CD4-positive, alpha-beta T cell (primary cell): ENCODE results near the gene PDE10A. TPM values are rescaled to one million over a fixed set of nuclear protein-coding genes. Genes with fewer than 3 reads are reported as not detected.

Experiments used
- ATAC-seq: fragments of 200-7000 bp; cut with Tn5 transposase; one replicate; pipeline ENCODE4 v1.10.0; 2022; ENCODE audit warnings: mild to moderate bottlenecking; ENCODE audit not compliant: poor library complexity
- CTCF ChIA-PET: fragments of 350-600 bp; sonication (Branson Sonifier 250); formaldehyde crosslinking; loops from one replicate; lab custom pipeline; 2021; ENCODE audit warnings: antibody characterized with exemption, inconsistent platforms; lab: Charles Lee
- POLR2A ChIA-PET: fragments of 350-600 bp; sonication (Branson Sonifier 250); formaldehyde crosslinking; loops from one replicate; lab custom pipeline; 2021; ENCODE audit warnings: antibody characterized with exemption, inconsistent platforms; lab: Charles Lee
- DNase-seq, 14 experiments: peaks; one replicate each; pipeline ENCODE4 v3.0.0-alpha.2; 2013 to 2020; ENCODE audit warnings: mixed read lengths in 2 of 14
- H3K27ac ChIP-seq, 2 donors: one replicate each; pipeline versions ENCODE4 v1.5.1 to v1.7.0; 2013; ENCODE audit warnings: low read length in 2 of 2, low read depth in 1 of 2, mild to moderate bottlenecking in 1 of 2
- H3K27me3 ChIP-seq, 2 experiments: 1 replicate in 1 of 2; 2 replicates in 1 of 2; pipeline versions ENCODE4 v1.6.1 to v1.7.0; 2013; ENCODE audit warnings: low read length in 2 of 2, control low read depth in 1 of 2, mild to moderate bottlenecking in 1 of 2, moderate library complexity in 1 of 2; ENCODE audit not compliant: insufficient read depth in 2 of 2, control insufficient read depth in 1 of 2
- H3K36me3 ChIP-seq: one replicate; pipeline ENCODE4 v1.6.1; 2013; ENCODE audit warnings: low read length, control low read depth; ENCODE audit not compliant: insufficient read depth
- H3K4me1 ChIP-seq: one replicate; pipeline ENCODE4 v1.6.1; 2013; ENCODE audit warnings: low read length, control low read depth; ENCODE audit not compliant: insufficient read depth
- H3K4me3 ChIP-seq: one replicate; pipeline ENCODE4 v1.5.1; 2013; ENCODE audit warnings: mild to moderate bottlenecking, low read length, moderate library complexity
- H3K9me3 ChIP-seq, 2 experiments: 1 replicate in 1 of 2; 2 replicates in 1 of 2; pipeline versions ENCODE4 v1.6.1 to v1.7.0; 2013; ENCODE audit warnings: low read length in 2 of 2, mild to moderate bottlenecking in 2 of 2, control low read depth in 1 of 2, moderate library complexity in 1 of 2; ENCODE audit not compliant: control insufficient read depth in 1 of 2, insufficient read depth in 1 of 2
- H3K27ac Mint-ChIP-seq: one replicate; pipeline ENCODE4 v1.8.0; 2020; ENCODE audit warnings: mixed read lengths
- H3K27me3 Mint-ChIP-seq: one replicate; pipeline ENCODE4 v1.8.0; 2021; ENCODE audit warnings: mixed read lengths
- H3K36me3 Mint-ChIP-seq: one replicate; pipeline ENCODE4 v1.8.0; 2021; ENCODE audit warnings: low read depth, mixed read lengths
- H3K4me1 Mint-ChIP-seq: one replicate; pipeline ENCODE4 v1.8.0; 2021; ENCODE audit warnings: low read depth, mixed read lengths
- H3K4me3 Mint-ChIP-seq: one replicate; pipeline ENCODE4 v1.8.0; 2020; ENCODE audit warnings: mild to moderate bottlenecking, mixed read lengths
- H3K9me3 Mint-ChIP-seq: one replicate; pipeline ENCODE4 v1.8.0; 2020; ENCODE audit warnings: mixed read lengths
- intact Hi-C, 2 experiments: fragments of 100-400 bp; cut with DNase I in 1 of 2; cut with micrococcal nuclease in 1 of 2; formaldehyde crosslinking; loops; one replicate each; pipeline versions ENCODE4 v1.15.1 to v1.9.0; 2023 to 2025; cut with DNase I, micrococcal nuclease
- total RNA-seq, 174 experiments: library from RNA in 2 of 174; stranded (reverse) in 2 of 174; gene quantifications; one replicate each; pipeline ENCODE4 v1.2.3 and lab custom pipeline; 2021 to 2026
- TF ChIP-seq, protein P1 (sequence below): fragments of 200-600 bp; IDR thresholded peaks from one replicate; pipeline ENCODE4 v1.8.0; 2022; ENCODE audit warnings: antibody characterized with exemption, mild to moderate bottlenecking

PDE10A gene
- total RNA-seq, 2 experiments from 2014 or later, result not detected

DNA sequence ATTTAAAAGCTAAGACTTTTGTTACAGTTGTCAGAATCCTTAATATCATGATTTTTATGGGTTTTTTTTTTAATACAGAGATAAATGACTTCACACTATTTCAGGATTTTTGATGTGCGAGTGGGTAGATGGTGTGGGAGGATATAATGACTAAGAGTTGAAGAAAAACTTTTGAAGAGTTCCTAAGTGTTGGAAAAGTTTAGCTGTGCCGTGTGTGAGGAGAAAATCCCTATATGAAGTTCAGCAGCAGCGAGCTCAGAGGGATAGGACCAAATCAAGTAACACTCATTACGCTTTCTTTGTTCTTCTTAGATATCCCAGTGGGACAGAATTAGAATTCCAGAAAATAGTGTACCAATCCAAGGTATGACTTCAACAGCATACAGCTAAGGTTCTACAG, 34.1 kb downstream of the PDE10A start:
- H3K27me3 ChIP-seq, result no peaks in the 10 kb centered on the region
- DNase-seq (no peak), ATAC-seq (no peak)
- POLR2A ChIA-PET, result no interaction called here
- CTCF ChIA-PET, result no interaction called here
- Mint-ChIP-seq H3K9me3 (no peaks in the 10 kb centered on the region), H3K36me3 (no peaks in the 10 kb centered on the region), H3K27ac (no peak overlapping the region), H3K4me1 (no peaks in the 10 kb centered on the region), H3K4me3 (no peak overlapping the region), H3K27me3 (peaks cover 14% of the 10 kb centered on the region)
- no peak overlapping the region for H3K27ac ChIP-seq
- no peaks in the 10 kb centered on the region for H3K36me3 ChIP-seq
- no peak overlapping the region for H3K4me3 ChIP-seq
- H3K4me1 ChIP-seq, result no peaks in the 10 kb centered on the region
- peaks cover 0 to 7% of the 10 kb centered on the region in 2 experiments for H3K9me3 ChIP-seq
- TF ChIP-seq, protein P1, sequence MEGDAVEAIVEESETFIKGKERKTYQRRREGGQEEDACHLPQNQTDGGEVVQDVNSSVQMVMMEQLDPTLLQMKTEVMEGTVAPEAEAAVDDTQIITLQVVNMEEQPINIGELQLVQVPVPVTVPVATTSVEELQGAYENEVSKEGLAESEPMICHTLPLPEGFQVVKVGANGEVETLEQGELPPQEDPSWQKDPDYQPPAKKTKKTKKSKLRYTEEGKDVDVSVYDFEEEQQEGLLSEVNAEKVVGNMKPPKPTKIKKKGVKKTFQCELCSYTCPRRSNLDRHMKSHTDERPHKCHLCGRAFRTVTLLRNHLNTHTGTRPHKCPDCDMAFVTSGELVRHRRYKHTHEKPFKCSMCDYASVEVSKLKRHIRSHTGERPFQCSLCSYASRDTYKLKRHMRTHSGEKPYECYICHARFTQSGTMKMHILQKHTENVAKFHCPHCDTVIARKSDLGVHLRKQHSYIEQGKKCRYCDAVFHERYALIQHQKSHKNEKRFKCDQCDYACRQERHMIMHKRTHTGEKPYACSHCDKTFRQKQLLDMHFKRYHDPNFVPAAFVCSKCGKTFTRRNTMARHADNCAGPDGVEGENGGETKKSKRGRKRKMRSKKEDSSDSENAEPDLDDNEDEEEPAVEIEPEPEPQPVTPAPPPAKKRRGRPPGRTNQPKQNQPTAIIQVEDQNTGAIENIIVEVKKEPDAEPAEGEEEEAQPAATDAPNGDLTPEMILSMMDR, result no peak
- intact Hi-C loops, result no loop called here

DNA sequence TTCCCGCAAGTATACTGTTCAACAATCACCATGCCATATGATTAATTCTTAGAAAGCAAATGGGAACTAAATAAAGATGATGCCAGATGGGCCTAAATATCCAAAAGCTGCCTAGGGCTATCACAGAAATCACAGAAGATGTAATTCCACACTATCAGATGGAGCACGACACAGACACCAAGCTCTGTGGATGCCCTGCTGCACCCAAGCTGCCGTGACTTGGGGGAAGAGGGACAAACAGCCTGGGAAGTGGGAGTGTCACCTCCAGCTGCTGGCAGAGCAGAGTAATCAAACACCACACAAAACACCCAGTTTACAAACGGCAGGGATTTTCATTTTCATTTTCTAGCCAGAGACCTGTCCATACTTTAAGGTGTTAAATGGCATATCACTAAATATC, 35.7 kb downstream of the PDE10A start:
- ATAC-seq, result no peak
- Mint-ChIP-seq H3K9me3 (no peaks in the 10 kb centered on the region), H3K4me3 (no peak overlapping the region), H3K36me3 (no peaks in the 10 kb centered on the region), H3K4me1 (no peaks in the 10 kb centered on the region), H3K27ac (no peak overlapping the region), H3K27me3 (peaks cover 4% of the 10 kb centered on the region)
- Histone ChIP-seq H3K4me3 (no peak overlapping the region), H3K9me3 (peaks cover 0 to 13% of the 10 kb centered on the region in 2 experiments), H3K27me3 (no peaks in the 10 kb centered on the region), H3K4me1 (no peaks in the 10 kb centered on the region), H3K27ac (no peak overlapping the region), H3K36me3 (no peaks in the 10 kb centered on the region)
- intact Hi-C loops, result no loop called here
- DNase-seq, result no peak
- TF ChIP-seq, protein P1, result no peak
- CTCF ChIA-PET, result no interaction called here
- POLR2A ChIA-PET, result no interaction called here

DNA sequence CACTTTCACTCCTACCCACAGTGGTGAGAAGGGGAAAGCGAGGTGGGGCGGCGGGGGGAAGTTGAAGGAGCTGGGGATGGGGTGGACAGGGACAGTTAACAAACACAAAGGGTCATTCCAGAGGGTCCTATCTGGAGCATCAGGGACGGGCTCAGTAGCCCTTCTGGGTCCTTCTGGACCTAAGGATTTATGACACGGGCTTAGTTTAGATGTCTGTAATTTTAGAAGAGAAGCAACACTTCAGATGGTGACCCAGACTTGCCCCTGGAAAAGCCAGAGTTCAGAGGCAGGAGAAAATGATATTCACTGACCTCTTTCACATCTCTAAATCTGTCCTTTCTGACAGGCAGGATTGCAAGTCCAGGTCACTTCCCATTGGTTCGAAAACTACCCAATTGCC, 36.3 kb downstream of the PDE10A start:
- CTCF ChIA-PET, result no interaction called here
- intact Hi-C loops, result no loop called here
- Histone ChIP-seq H3K36me3 (no peaks in the 10 kb centered on the region), H3K9me3 (peaks cover 0 to 13% of the 10 kb centered on the region in 2 experiments), H3K27me3 (no peaks in the 10 kb centered on the region), H3K4me3 (no peak overlapping the region), H3K27ac (no peak overlapping the region), H3K4me1 (no peaks in the 10 kb centered on the region)
- Mint-ChIP-seq H3K4me3 (no peak overlapping the region), H3K4me1 (no peaks in the 10 kb centered on the region), H3K27ac (no peak overlapping the region), H3K36me3 (no peaks in the 10 kb centered on the region), H3K9me3 (no peaks in the 10 kb centered on the region), H3K27me3 (peaks cover 4% of the 10 kb centered on the region)
- POLR2A ChIA-PET, result no interaction called here
- DNase-seq, result no peak
- ATAC-seq, result no peak
- TF ChIP-seq, protein P1, result no peak
